Coronary artery (tissue), 2 donors: Measurements from ENCODE around the gene KRT36.

Experiments
- DNase-seq: peaks from one replicate; pipeline ENCODE4 v3.0.0-alpha.2; 2017; ENCODE audit warnings: low spot score
- H3K27ac ChIP-seq, 2 donors: fragments of 200-600 bp; sonication (generic); one replicate each; pipeline ENCODE4 v1.5.1; 2016 to 2019
- H3K4me3 ChIP-seq: fragments of 200-600 bp; sonication (generic); 2 replicates; pipeline ENCODE4 v1.5.1; 2016; ENCODE audit warnings: mild to moderate bottlenecking, moderate library complexity
- TF ChIP-seq, protein P1 (sequence below): fragments of 200-600 bp; sonication (generic); IDR thresholded peaks from one replicate; pipeline ENCODE4 v1.5.1; 2019; ENCODE audit warnings: antibody characterized with exemption

The KRT36 gene

GRCh38 chr17:41439375-41439774, 50.3 kb downstream of the KRT36 start:
- TF ChIP-seq, protein P1, sequence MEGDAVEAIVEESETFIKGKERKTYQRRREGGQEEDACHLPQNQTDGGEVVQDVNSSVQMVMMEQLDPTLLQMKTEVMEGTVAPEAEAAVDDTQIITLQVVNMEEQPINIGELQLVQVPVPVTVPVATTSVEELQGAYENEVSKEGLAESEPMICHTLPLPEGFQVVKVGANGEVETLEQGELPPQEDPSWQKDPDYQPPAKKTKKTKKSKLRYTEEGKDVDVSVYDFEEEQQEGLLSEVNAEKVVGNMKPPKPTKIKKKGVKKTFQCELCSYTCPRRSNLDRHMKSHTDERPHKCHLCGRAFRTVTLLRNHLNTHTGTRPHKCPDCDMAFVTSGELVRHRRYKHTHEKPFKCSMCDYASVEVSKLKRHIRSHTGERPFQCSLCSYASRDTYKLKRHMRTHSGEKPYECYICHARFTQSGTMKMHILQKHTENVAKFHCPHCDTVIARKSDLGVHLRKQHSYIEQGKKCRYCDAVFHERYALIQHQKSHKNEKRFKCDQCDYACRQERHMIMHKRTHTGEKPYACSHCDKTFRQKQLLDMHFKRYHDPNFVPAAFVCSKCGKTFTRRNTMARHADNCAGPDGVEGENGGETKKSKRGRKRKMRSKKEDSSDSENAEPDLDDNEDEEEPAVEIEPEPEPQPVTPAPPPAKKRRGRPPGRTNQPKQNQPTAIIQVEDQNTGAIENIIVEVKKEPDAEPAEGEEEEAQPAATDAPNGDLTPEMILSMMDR = no peak
- no peak overlapping the region for H3K27ac ChIP-seq
- DNase-seq = no peak
- H3K4me3 ChIP-seq = no peak overlapping the region

- TF ChIP-seq, protein P1 = no peak
- DNase-seq = no peak
- H3K4me3 ChIP-seq = no peak overlapping the region
- H3K27ac ChIP-seq = no peak overlapping the region
Measured at GRCh38 chr17:41437769-41438168, 51.9 kb downstream of the KRT36 start.

- no peak for DNase-seq
- TF ChIP-seq, protein P1 = no peak
- H3K27ac ChIP-seq = no peak overlapping the region
- H3K4me3 ChIP-seq = no peak overlapping the region
Measured at GRCh38 chr17:41437254-41437653, 52.5 kb downstream of the KRT36 start.
